Fibroblast of peridontal ligament (primary cell): ENCODE measurements around the gene KCND3.

Experiments used
- DNase-seq: peaks from one replicate; pipeline ENCODE4 v3.0.0-alpha.2; 2010; ENCODE audit errors: extremely low read depth

KCND3 gene

GRCh38 chr1:111729271-111729921 lies 260.1 kb downstream of the KCND3 start:
- DNase-seq = no peak

- no peak for DNase-seq
These were observed 262.4 kb downstream of the KCND3 start for GRCh38 chr1:111727056-111727455.

GRCh38 chr1:111725192-111725591 lies 264.3 kb downstream of the KCND3 start:
- DNase-seq = no peak

- DNase-seq = no peak
These were observed 265.6 kb downstream of the KCND3 start for GRCh38 chr1:111723871-111724270.

GRCh38 chr1:111723091-111723806 lies 266.2 kb downstream of the KCND3 start:
- DNase-seq = no peak

- no peak for DNase-seq
These were observed 268.3 kb downstream of the KCND3 start for GRCh38 chr1:111720977-111721786.
